ENCODE measurements around the gene USHBP1. TPM values are rescaled to one million over a fixed set of nuclear protein-coding genes. Genes with fewer than 3 reads are reported as not detected.

Gene USHBP1
- total and polyA plus RNA-seq, 2 donors (not counting 1 experiment from before 2014, with no cell fraction given): 0.39 TPM; not detected in 1

- no peak for TF ChIP-seq EZH2 (IDR thresholded peaks at IDR 0.05; ENCODE audit: borderline replicate concordance, insufficient read depth, low read depth, low read length, poor library complexity, severe bottlenecking)
- no peak for TF ChIP-seq CTCF (IDR thresholded peaks at IDR 0.05)
- peaks cover 5 to 29% of the 10 kb centered on the region in 2 donors for H3K4me1 ChIP-seq (ENCODE audit: control insufficient read depth in 2 of 2, insufficient read depth in 2 of 2, low read length in 2 of 2)
- 83% methylated on average over 36 of the region's 52 CpGs for WGBS (ENCODE audit: insufficient coverage)
- peak; percentile 20 for DNase-seq
- H3K27me3 ChIP-seq (replicated peaks in 1 of 4; ENCODE audit: control extremely low read depth in 1 of 4, control insufficient read depth in 3 of 4, insufficient read depth in 4 of 4, low read length in 3 of 4): no peaks in the 10 kb centered on the region
- H3K9ac ChIP-seq (ENCODE audit: low read length): no peak overlapping the region
- intact Hi-C loops (cut with micrococcal nuclease): no loop called here
- Mint-ChIP-seq H3K4me3 (peak overlapping the region; percentile 77), H3K27ac (peak overlapping the region; percentile 68), H3K4me1 (peaks cover 25% of the 10 kb centered on the region), H3K27me3 (no peaks in the 10 kb centered on the region), H3K9me3 (ENCODE audit: insufficient read depth) (no peaks in the 10 kb centered on the region)
- H2AFZ ChIP-seq (ENCODE audit: insufficient read depth, low read depth, low read length, poor library complexity, severe bottlenecking): no peak overlapping the region
- no peak overlapping the region for H3K4me3 ChIP-seq (ENCODE audit: control extremely low read depth in 1 of 5, extremely low read depth in 1 of 5, insufficient read depth in 1 of 5, low read depth in 2 of 5, low read length in 4 of 5)
- peaks cover 0 to 2% (median 0%) of the 10 kb centered on the region in 3 donors for H3K9me3 ChIP-seq (ENCODE audit: control extremely low read depth in 1 of 3, control insufficient read depth in 2 of 3, insufficient read depth in 1 of 3, low read length in 2 of 3)
- H4K20me1 ChIP-seq (ENCODE audit: control insufficient read depth, insufficient read depth, low read length, poor library complexity, severe bottlenecking): no peaks in the 10 kb centered on the region
- no peaks in the 10 kb centered on the region for H3K79me2 ChIP-seq (ENCODE audit: control insufficient read depth, insufficient read depth, low read length)
- H3K27ac ChIP-seq (ENCODE audit: low read length in 2 of 2): no peak overlapping the region
- no peak for ATAC-seq (ENCODE audit: low read depth)
- CTCF ChIA-PET: interaction anchor here (0.6 to 2.2 kb wide), 2 partner anchors 9 to 472 kb away, joined by 3 to 6 read pairs; no protein-coding TSS in a partner anchor
- no peaks in the 10 kb centered on the region for H3K36me3 ChIP-seq (replicated peaks in 1 of 2; ENCODE audit: control extremely low read depth in 1 of 2, control insufficient read depth in 1 of 2, extremely low read depth in 1 of 2, insufficient read depth in 2 of 2, low read length in 1 of 2)
- POLR2A ChIA-PET: interaction anchor here (0.6 to 3.1 kb wide), 3 partner anchors 18 to 791 kb away, joined by 5 to 13 read pairs (median 12); partner anchors contain the start of genes OCEL1 and USE1
- peak overlapping the region; percentile 85 for H3K4me2 ChIP-seq (replicated peaks; ENCODE audit: low read depth, low read length, poor library complexity, severe bottlenecking)
These were observed 20.5 kb downstream of the USHBP1 start for GRCh38 chr19:17243830-17244617.

All from B cell (primary cell).